Activated CD4-positive, CD25-positive, alpha-beta regulatory T cell treated with anti-CD3 and anti-CD28 coated beads, Interleukin-2, amount 50 U/mL, for 72 hours (primary cell): ENCODE results near the gene LRCH1.
"Not testable (repeated sequence)": the region's sequence is repeated elsewhere in the genome, so short reads cannot be mapped to it uniquely, and the experiment has no call there.

Experiments
- DNase-seq: peaks from one replicate; pipeline ENCODE4 v3.0.0; 2021

Gene LRCH1, protein sequence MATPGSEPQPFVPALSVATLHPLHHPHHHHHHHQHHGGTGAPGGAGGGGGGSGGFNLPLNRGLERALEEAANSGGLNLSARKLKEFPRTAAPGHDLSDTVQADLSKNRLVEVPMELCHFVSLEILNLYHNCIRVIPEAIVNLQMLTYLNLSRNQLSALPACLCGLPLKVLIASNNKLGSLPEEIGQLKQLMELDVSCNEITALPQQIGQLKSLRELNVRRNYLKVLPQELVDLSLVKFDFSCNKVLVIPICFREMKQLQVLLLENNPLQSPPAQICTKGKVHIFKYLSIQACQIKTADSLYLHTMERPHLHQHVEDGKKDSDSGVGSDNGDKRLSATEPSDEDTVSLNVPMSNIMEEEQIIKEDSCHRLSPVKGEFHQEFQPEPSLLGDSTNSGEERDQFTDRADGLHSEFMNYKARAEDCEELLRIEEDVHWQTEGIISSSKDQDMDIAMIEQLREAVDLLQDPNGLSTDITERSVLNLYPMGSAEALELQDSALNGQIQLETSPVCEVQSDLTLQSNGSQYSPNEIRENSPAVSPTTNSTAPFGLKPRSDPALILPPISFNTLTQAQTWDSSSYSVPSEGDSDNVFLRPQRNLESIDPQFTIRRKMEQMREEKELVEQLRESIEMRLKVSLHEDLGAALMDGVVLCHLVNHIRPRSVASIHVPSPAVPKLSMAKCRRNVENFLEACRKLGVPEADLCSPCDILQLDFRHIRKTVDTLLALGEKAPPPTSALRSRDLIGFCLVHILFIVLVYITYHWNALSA

GRCh38 chr13:46552889-46553520 is at the start of gene LRCH1:
Gene LRCH1 (plus strand): TSS chr13:46553170. CDS start chr13:46553397, 227 bp downstream.
- peak; percentile 80 for DNase-seq

DNA sequence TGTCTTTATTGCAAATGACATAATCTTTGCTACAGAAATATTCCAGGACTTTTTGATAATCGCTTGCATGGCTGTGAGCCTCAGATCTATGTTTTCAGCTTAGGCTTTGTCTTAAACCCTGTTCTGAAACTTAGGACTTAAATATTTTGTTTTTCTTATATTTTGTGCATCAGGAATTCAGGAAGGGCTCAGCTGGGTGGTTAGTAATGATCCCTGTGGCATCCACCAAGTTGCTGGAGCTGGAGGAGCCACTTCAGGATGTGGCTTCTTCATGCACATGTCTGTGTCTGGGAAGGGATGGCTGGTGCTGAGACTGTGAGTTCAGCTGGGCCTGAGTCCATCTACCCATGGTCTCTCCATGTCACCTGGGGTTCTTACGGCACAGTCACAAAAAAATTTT is 48.9 kb upstream of the LRCH1 start:
- no peak for DNase-seq

GRCh38 chr13:46507981-46508380 is 45.0 kb upstream of the LRCH1 start:
- no peak for DNase-seq

DNA sequence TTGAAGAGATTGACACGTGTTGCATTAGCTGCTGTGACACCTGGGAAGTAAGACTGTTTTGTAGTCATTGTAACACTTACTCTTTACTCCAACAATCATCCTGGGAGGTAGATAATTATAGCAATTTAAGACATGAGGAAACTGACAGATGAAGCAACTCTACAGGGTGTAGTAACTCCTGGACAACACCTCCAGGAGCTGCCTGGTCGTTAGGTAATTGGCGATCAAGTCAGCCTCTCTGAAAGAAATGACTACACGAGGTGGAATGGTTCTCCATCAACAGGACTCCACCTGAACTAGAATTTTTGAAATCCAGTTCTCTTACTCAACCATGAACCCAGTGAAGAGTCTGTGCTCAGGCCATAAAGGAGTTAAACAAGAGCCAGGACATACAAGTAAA is 43.0 kb upstream of the LRCH1 start:
- no peak for DNase-seq

DNA sequence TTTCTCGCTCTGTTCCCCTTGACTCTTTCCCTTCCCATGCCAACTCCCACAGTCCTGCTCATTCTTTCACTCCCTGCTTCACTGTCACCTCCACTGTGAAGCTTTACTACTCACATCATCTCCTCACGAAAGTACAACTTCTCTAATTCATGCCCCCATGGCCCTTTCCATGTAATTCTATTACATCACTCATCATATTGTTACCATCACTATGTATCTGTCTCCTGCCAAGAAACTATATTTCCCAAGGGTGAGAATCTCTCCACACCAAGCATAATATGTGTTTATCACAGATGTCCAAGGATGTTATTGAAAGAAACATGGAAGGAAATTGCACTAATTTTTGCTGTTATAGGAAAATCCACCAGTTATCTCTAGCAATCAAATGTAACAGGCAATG is 37.2 kb upstream of the LRCH1 start:
- DNase-seq: no peak

GRCh38 chr13:46516599-46517338 is 36.2 kb upstream of the LRCH1 start:
- no peak for DNase-seq

DNA sequence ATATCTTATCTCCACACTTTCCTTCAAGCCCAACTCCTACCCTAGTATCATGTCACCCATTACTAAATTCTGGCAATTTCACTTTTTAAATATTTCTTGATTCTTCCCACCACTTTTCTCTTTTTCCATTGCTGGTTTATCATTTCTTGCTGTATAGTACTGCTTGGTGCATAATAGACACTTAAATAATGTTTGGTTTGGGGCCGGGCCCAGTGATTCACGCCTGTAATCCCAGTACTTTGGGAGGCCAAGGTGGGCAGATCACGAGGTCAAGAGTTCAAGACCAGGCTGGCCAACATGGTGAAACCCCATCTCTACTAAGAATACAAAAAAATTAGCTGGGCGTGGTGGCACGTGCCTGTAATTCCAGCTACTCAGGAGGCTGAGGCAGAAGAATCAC is 35.2 kb upstream of the LRCH1 start:
- DNase-seq: not testable (repeated sequence)

GRCh38 chr13:46519182-46519581 is 33.8 kb upstream of the LRCH1 start:
- no peak for DNase-seq

- DNase-seq: no peak
Measured at GRCh38 chr13:46520166-46520565, 32.8 kb upstream of the LRCH1 start.

DNA sequence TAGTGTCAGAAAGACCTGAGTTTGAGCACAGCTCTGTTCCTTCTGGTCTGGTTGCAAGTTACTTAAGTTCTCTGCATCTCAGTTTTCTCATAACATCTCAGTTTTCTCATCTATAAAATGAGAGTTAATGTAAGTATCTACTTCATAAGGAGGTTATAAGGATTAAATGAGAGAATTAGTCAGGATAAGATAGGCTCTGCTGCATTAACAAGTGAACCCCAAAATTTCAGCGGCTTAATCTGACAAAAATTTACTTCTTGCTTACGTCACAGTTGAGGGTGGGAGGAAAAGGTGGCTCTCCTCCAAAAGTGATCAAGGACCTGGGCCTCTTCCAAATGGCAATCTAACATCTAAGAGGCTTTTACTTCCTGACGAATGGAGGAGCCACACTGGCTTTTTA is 31.5 kb upstream of the LRCH1 start:
- no peak for DNase-seq

GRCh38 chr13:46521921-46522747 is 30.8 kb upstream of the LRCH1 start:
- DNase-seq: no peak

DNA sequence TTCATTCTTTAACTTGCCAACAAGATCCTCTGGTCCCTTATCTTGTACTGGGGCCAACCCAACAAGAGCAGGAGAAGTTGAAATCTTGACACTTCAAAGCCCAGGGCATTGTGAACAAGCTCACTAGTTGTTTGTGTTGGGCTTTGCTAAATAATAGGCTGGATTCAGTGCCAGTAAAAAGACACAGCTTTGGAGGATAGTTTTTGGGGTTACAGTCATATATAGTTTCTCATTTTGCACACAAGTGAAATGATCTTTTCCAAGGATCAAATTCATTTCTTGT is 30.3 kb upstream of the LRCH1 start:
- DNase-seq: no peak

DNA sequence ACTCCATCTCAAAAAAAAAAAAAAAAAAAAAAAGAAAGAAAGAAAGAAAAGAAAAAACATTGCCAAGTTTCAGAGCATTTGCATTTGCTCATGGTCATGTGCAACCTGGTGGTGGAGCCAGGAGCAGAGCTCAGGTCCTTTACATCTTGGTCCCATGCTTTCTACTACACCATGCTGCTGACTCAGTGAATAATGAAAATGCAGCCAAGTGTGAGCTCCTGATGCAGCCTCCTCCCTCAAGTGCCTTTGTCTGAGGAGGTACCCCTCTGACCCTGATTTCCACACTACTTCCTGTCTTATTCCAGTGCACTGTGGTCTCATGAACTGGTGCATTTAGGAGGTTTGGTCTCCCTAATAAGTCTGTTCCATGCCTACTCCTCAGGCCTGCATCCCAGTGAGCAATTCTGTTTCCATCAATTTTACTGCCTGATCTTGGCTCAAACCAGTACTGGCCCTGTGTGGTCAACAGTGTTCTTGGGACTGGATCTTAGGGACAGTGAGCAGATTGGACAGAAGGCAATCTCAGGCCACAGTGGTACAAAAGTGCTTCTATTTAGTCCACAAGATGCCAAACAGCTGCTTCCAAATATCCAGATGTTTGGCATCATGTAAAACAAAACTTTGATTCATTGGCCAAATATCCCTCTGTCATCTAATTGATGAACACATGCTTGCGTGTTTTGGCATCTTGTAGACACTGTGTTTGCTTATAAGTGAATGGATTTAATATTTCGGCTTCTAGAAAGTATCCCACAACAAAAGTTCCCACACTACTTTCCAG is 28.8 kb upstream of the LRCH1 start:
- no peak for DNase-seq

GRCh38 chr13:46526100-46526735 is 26.8 kb upstream of the LRCH1 start:
- DNase-seq: no peak

DNA sequence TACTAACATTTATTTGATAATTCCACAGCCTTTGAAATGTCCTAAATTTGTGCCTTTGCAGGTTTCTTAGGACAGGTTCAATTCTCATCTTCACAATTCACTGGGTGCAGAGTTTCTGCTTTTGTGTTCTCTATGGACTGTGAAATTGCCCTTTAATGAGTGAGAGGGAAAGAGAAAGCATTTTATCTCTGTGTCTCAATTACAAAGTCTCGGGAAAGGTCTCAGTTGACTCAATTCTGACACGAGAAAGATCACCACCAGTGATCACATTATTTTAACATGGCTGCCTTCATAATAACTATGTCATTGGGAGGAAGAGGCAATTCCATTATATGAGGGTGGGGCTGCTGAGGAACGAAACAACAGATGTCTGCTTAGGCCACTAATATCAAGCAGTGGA is 26.2 kb upstream of the LRCH1 start:
- no peak for DNase-seq

DNA sequence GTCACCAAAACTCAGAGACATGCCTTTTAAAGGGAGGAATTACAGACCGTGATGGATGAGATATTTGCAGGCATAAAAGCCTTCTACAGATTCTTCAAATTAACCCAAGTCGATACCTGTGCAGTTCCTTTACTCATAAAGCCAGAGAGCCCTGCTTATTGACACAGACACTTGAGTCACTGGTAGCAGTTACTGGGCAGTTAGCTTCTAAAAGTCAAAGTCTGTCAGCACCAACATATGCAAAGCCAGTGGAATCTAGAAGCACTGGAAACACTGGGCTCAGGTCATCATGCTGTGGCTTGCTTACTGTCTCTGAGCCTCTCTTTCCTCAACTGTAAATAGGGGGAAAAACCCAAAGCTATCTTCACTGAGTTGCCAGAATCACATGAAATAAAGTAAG is 25.7 kb upstream of the LRCH1 start:
- DNase-seq: no peak

DNA sequence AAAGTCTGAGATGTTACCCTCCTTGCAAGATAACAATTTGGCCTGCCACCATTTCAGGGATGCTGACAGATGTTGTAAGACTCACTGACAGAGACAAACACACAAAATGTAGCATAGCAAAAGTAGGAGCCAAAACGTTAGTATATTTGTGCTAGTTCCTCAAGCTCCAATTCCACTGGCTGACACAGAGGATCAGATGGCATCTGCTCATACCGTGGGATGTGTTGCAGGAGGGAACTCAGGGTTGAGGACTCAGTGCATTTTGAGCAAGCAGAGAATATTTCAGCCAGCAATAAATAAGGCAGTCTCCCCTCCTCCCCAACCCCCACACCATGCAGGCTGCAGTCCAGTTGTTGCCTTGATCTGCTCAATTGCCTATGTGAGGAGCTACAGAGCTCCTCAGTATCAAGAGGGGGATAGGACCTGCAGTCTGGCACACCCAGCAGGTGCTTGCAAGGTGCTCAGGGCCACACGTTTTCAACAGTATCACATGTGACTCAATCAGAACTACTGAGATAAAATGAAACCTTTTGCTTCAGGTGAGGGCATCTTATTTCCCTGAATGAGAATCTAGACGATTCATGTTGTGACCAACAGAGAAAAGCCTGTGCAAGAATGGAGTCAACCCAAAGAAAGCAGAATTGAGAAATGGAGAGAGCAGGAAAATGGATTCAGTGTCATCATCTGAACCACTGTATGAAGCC is 23.6 kb upstream of the LRCH1 start:
- no peak for DNase-seq

DNA sequence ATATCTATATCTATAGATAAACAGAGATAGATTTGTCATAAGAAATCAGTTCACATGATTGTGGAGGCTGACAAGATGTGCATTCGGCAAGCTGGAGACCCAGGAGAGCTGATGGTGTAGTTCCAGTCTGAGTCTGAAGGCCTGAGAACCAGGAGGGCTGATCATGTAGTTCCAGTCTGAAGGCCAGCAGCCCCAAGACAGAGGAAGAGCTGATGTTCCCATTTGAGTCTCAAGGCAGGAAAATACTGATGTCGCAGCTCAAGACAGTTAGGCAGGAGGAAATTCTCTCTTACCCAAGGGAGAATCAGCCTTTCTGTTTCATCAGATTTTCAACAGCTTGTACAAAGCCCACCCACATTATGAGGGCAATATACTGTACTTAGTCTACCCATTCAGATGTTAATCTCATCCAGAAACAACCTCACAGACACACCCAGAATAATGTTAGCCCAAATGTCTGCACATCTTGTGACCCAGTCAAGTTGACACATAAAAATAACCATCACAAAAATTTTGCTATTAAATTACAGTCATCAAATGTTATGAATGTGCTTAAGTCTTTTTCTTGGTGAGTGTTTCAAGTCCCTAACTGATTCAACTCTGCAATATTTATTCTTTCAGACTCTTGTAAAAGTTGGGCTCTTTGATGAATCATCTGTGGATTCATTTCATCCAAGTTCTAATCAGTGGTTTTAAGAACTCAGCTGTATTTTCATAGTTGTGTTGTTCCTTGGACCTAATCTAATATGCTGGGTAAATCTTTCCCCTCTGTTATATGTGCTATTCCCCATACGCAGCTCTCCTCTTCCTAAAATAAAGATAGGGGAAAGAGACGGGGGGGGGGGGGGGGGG is 22.7 kb upstream of the LRCH1 start:
- DNase-seq: no peak

DNA sequence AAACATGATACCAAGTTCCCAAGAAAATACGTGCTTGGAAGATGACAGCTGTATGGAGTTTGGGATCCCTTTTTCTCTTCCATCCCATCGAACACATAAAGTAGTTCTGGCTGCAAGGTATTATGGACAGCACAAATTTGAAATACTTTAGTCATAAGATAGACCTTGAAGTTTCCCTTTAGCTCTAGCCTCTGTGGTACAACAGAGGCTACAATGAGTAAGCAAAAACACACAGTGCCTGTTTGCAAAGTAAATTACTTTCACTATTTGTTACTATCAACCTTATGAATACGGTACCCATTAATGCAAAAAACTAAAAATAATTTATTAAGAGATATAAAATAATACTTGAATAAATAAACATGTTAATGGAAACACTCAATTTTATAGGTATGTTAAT is 21.0 kb upstream of the LRCH1 start:
- no peak for DNase-seq

- DNase-seq: no peak
Measured at GRCh38 chr13:46535002-46535401, 18.0 kb upstream of the LRCH1 start.
